ENCODE data around the gene PLCL2.

Gene PLCL2

GRCh38 chr3:16865335-16865734 lies 19.4 kb upstream of the PLCL2 start:
- DNase-seq (ENCODE audit: low spot score), result no peak

GRCh38 chr3:16866571-16866970 lies 18.2 kb upstream of the PLCL2 start:
- peak; percentile 8 for DNase-seq (ENCODE audit: low spot score)

- no peak for DNase-seq (ENCODE audit: low spot score)
Observed at GRCh38 chr3:16868513-16868912, 16.2 kb upstream of the PLCL2 start.

- DNase-seq (ENCODE audit: low spot score), result no peak
Observed at GRCh38 chr3:16869261-16870005, 15.3 kb upstream of the PLCL2 start.

GRCh38 chr3:16871915-16872842 lies 12.6 kb upstream of the PLCL2 start:
- DNase-seq (ENCODE audit: low spot score), result no peak

GRCh38 chr3:16873872-16874271 lies 10.9 kb upstream of the PLCL2 start:
- DNase-seq (ENCODE audit: low spot score), result no peak

GRCh38 chr3:16875876-16876550 lies 8.7 kb upstream of the PLCL2 start:
- no peak for DNase-seq (ENCODE audit: low spot score)

GRCh38 chr3:16877505-16877904 lies 7.2 kb upstream of the PLCL2 start:
- DNase-seq (ENCODE audit: low spot score), result no peak

GRCh38 chr3:16877911-16878310 lies 6.8 kb upstream of the PLCL2 start:
- DNase-seq (ENCODE audit: low spot score), result no peak

GRCh38 chr3:16881896-16882630 lies 2.7 kb upstream of the PLCL2 start:
- no peak for DNase-seq (ENCODE audit: low spot score)

- no peak for DNase-seq (ENCODE audit: low spot score)
Observed at GRCh38 chr3:16883057-16883722, 1.6 kb upstream of the PLCL2 start.

- DNase-seq (ENCODE audit: low spot score), result no peak
Observed at GRCh38 chr3:16883723-16884083, 1.1 kb upstream of the PLCL2 start.

GRCh38 chr3:16884084-16884747 lies 539 bp upstream of the PLCL2 start:
- peak; percentile 63 for DNase-seq (ENCODE audit: low spot score)

GRCh38 chr3:16885593-16886302 lies 993 bp downstream of the PLCL2 start:
- peak; percentile 28 for DNase-seq (ENCODE audit: low spot score)

GRCh38 chr3:16886303-16886683 lies 1.5 kb downstream of the PLCL2 start:
- DNase-seq (ENCODE audit: low spot score), result peak; percentile 26

- no peak for DNase-seq (ENCODE audit: low spot score)
Observed at GRCh38 chr3:16887130-16887529, 2.4 kb downstream of the PLCL2 start.

- DNase-seq (ENCODE audit: low spot score), result no peak
Observed at GRCh38 chr3:16888356-16888755, 3.6 kb downstream of the PLCL2 start.

- DNase-seq (ENCODE audit: low spot score), result peak; percentile 56
Observed at GRCh38 chr3:16888785-16889607, 4.2 kb downstream of the PLCL2 start.

- no peak for DNase-seq (ENCODE audit: low spot score)
Observed at GRCh38 chr3:16890597-16891333, 6.0 kb downstream of the PLCL2 start.

Data from CD4-positive, alpha-beta T cell treated with Interleukin-6 at 100 ng/mL for 8 hours (primary cell).